Mucosa of descending colon (tissue), 3 donors: ENCODE results near the gene RELN. TPM values are rescaled to one million over a fixed set of nuclear protein-coding genes. Genes with fewer than 3 reads are reported as not detected.
"Not testable (repeated sequence)": the region's sequence is repeated elsewhere in the genome, so short reads cannot be mapped to it uniquely, and the experiment has no call there.

Source experiments
- ATAC-seq: fragments of 200-7000 bp; cut with Tn5 transposase; one replicate; pipeline ENCODE4 v1.9.1; 2020; ENCODE audit warnings: mild to moderate bottlenecking, moderate library complexity
- DNase-seq, 3 donors: peaks; one replicate each; pipeline ENCODE4 v3.0.0-alpha.2; 2020
- H3K36me3 ChIP-seq: fragments of 200-600 bp; one replicate; pipeline ENCODE4 v1.8.0; 2021; ENCODE audit warnings: low read depth, mild to moderate bottlenecking
- H3K4me1 ChIP-seq: fragments of 200-600 bp; one replicate; pipeline ENCODE4 v1.8.0; 2021; ENCODE audit warnings: low read depth, mild to moderate bottlenecking
- H3K4me3 ChIP-seq: fragments of 200-600 bp; one replicate; pipeline ENCODE4 v1.8.0; 2021; ENCODE audit warnings: mild to moderate bottlenecking
- H3K9me3 ChIP-seq: fragments of 200-600 bp; one replicate; pipeline ENCODE4 v1.8.0; 2021; ENCODE audit warnings: mild to moderate bottlenecking
- intact Hi-C, 2 donors: fragments of 100-400 bp; cut with DNase I in 1 of 2; cut with micrococcal nuclease in 1 of 2; formaldehyde crosslinking; loops; one replicate each; pipeline versions ENCODE4 v1.11.0 to v1.11.1; 2022; cut with DNase I, micrococcal nuclease
- total RNA-seq, 3 donors: library from RNA; stranded (reverse); fragmentation: NEBNext Ultra II Directional in 2 of 3; extraction: Animal tissue kit (Norgen Biotek cat#: 25700) in 2 of 3; gene quantifications; one replicate each; pipeline versions ENCODE4 v1.2.1 to v1.2.4, GENCODE V29; 2021 to 2023
- TF ChIP-seq, protein P1 (sequence below): fragments of 200-600 bp; IDR thresholded peaks from one replicate; pipeline ENCODE4 v1.8.0; 2022; ENCODE audit warnings: antibody characterized with exemption, mild to moderate bottlenecking
- donor health status: DM: no; HTN: no; CAD: no; lungs with moderate emphysema.
- donor health status: DM: no; HTN: no; CAD: no.
- donor health status: DM: no; HTN: yes; CAD: no.

The RELN gene
- total RNA-seq, 3 donors from 2014 or later = 1.1 to 4.4 (median 2.4) TPM

GRCh38 chr7:103521937-103522336 is 467.5 kb downstream of the RELN start:
- Histone ChIP-seq H3K9me3 (no peaks in the 10 kb centered on the region), H3K4me3 (no peak overlapping the region), H3K36me3 (no peaks in the 10 kb centered on the region), H3K4me1 (no peaks in the 10 kb centered on the region)
- TF ChIP-seq, protein P1, sequence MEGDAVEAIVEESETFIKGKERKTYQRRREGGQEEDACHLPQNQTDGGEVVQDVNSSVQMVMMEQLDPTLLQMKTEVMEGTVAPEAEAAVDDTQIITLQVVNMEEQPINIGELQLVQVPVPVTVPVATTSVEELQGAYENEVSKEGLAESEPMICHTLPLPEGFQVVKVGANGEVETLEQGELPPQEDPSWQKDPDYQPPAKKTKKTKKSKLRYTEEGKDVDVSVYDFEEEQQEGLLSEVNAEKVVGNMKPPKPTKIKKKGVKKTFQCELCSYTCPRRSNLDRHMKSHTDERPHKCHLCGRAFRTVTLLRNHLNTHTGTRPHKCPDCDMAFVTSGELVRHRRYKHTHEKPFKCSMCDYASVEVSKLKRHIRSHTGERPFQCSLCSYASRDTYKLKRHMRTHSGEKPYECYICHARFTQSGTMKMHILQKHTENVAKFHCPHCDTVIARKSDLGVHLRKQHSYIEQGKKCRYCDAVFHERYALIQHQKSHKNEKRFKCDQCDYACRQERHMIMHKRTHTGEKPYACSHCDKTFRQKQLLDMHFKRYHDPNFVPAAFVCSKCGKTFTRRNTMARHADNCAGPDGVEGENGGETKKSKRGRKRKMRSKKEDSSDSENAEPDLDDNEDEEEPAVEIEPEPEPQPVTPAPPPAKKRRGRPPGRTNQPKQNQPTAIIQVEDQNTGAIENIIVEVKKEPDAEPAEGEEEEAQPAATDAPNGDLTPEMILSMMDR = no peak
- DNase-seq = no peak
- ATAC-seq = no peak
- intact Hi-C loops = no loop called here

DNA sequence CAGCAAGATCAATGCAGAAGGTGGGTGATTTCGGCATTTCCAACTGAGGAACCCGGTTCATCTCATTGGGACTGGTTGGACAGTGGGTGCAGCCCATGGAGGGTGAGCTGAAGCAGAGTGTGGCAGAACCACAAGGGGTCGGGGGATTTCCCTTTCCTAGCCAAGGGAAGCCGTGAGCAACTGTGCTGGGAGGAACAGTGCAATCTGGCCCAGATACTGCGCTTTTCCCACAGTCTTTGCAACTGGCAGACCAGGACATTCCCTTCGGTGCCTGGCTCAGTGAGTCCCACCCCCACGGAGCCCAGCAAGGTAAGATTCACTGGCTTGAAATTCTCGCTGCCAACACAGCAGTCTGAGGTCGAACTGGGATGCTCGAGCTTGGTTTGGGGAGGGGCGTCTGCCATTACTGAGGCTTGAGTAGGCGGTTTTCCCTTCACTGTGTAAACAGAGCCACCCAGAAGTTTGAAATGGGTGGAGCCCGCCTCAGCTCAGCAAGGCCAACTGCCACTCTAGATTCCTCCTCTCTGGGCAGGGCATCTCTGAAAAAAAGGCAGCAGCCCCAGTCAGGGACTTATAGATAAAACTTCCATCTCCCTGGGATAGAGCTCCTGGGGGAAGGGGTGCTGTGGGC is 484.8 kb downstream of the RELN start:
- Histone ChIP-seq H3K4me1 (no peaks in the 10 kb centered on the region), H3K36me3 (no peaks in the 10 kb centered on the region), H3K9me3 (no peaks in the 10 kb centered on the region), H3K4me3 (no peak overlapping the region)
- no peak for DNase-seq
- TF ChIP-seq, protein P1 = no peak
- intact Hi-C loops = no loop called here
- ATAC-seq = no peak

GRCh38 chr7:103501206-103501605 is 488.3 kb downstream of the RELN start:
- intact Hi-C loops = no loop called here
- Histone ChIP-seq H3K9me3 (no peaks in the 10 kb centered on the region), H3K36me3 (no peaks in the 10 kb centered on the region), H3K4me1 (no peaks in the 10 kb centered on the region), H3K4me3 (no peak overlapping the region)
- TF ChIP-seq, protein P1 = no peak
- no peak for DNase-seq
- ATAC-seq = no peak

DNA sequence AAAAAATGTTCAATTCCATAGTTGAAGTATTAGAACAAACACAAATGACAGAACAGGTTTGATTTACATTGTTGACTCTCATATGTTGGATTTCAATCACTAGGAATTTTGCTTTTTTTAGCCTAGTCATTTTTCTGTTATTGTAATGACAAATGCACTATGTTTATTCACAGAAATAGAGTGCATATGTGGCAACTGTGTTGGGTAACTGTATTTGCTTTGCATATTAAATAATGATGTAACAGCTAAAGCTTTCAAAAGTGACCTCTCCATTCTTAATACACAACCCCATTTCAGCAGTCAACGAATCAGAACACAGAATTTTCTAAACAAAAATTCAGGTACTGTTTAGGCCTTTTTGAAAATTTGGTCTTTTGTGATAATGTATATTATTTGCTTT is 489.5 kb downstream of the RELN start:
- DNase-seq = no peak
- TF ChIP-seq, protein P1 = no peak
- no peak overlapping the region for H3K4me3 ChIP-seq
- intact Hi-C loops = no loop called here
- H3K4me1 ChIP-seq = no peaks in the 10 kb centered on the region
- no peaks in the 10 kb centered on the region for H3K9me3 ChIP-seq
- no peaks in the 10 kb centered on the region for H3K36me3 ChIP-seq
- ATAC-seq = no peak

- TF ChIP-seq, protein P1 = no peak
- intact Hi-C loops = no loop called here
- ATAC-seq = peak; percentile 95
These were observed 502.0 kb downstream of the RELN start for GRCh38 chr7:103487419-103487818.

GRCh38 chr7:103486873-103487272 is 502.6 kb downstream of the RELN start:
- intact Hi-C loops, H3K9me3 ChIP-seq, H3K36me3 ChIP-seq, H3K4me1 ChIP-seq, H3K4me3 ChIP-seq, DNase-seq, ATAC-seq: not testable (repeated sequence)

More at GRCh38 chr7:103487419-103487818, 502.0 kb downstream of the RELN start:
- no peaks in the 10 kb centered on the region for H3K36me3 ChIP-seq
- no peaks in the 10 kb centered on the region for H3K9me3 ChIP-seq
- peak in 1 of 3 donors; percentile 42 for DNase-seq
- H3K4me3 ChIP-seq = no peak overlapping the region
- H3K4me1 ChIP-seq = no peaks in the 10 kb centered on the region
